Measurements from ENCODE around the gene MRPL50.

Gene MRPL50

DNA sequence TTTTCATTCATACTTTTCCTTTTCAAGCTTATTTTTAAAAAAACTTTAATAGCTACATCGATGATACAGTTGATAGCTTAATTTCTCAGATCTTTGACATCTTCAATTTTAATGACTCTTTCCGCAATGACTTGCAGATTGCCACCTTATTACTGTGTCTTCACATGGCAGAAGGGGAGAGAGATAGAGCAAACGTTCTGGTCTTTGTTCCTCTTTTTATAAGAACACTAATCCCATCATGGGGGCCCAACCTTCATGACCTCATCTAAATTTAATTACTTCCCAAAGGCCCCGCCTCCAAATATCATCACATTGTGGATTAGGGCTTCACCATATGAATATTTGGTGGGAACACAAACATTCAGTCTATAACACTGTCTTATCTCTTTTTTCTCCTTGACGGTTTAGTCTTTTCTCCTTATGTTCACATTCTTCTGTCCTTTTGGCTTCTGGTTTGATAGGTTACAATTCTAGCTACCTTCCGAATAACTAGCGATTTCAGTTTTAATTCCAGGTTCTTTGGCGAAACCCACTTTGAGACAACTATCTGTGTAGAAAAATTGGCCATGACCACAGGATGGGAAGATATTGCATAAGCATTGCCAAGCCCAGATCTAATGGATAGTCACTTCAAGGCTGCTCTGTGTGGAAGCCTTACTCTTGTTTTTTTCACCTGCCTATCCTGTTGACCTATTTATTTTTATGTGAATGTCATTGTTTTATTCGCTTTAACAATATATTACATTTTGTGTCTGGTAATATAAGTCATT lies 5.3 kb upstream of the MRPL50 start:
- Histone ChIP-seq H2AFZ (ENCODE audit: low read depth, low read length, severe bottlenecking) (no peak overlapping the region), H3K9me3 (ENCODE audit: insufficient read depth, low read length) (peaks cover 25% of the 10 kb centered on the region; the same call in 1 of the 2 replicates), H3K4me2 (ENCODE audit: low read depth, low read length, poor library complexity, severe bottlenecking) (no peak overlapping the region), H3K4me3 (ENCODE audit: insufficient read depth, low read length, poor library complexity, severe bottlenecking) (no peak overlapping the region), H3K79me2 (ENCODE audit: insufficient read depth, low read length) (peaks cover 22% of the 10 kb centered on the region), H3K36me3 (ENCODE audit: low read length) (peaks cover 80% of the 10 kb centered on the region), H3K27ac (ENCODE audit: low read depth, low read length) (no peak overlapping the region), H3K9me2 (replicated peaks; ENCODE audit: insufficient read depth, low read length) (no peaks in the 10 kb centered on the region), H4K20me1 (ENCODE audit: low read depth, low read length) (no peaks in the 10 kb centered on the region), H3K27me3 (ENCODE audit: low read length) (no peaks in the 10 kb centered on the region), H3F3A (ENCODE audit: insufficient read depth) (no peaks in the 10 kb centered on the region), H3K9ac (ENCODE audit: low read length) (no peak overlapping the region)
- TF ChIP-seq, protein P1, sequence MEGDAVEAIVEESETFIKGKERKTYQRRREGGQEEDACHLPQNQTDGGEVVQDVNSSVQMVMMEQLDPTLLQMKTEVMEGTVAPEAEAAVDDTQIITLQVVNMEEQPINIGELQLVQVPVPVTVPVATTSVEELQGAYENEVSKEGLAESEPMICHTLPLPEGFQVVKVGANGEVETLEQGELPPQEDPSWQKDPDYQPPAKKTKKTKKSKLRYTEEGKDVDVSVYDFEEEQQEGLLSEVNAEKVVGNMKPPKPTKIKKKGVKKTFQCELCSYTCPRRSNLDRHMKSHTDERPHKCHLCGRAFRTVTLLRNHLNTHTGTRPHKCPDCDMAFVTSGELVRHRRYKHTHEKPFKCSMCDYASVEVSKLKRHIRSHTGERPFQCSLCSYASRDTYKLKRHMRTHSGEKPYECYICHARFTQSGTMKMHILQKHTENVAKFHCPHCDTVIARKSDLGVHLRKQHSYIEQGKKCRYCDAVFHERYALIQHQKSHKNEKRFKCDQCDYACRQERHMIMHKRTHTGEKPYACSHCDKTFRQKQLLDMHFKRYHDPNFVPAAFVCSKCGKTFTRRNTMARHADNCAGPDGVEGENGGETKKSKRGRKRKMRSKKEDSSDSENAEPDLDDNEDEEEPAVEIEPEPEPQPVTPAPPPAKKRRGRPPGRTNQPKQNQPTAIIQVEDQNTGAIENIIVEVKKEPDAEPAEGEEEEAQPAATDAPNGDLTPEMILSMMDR (IDR thresholded peaks at IDR 0.05; ENCODE audit: insufficient read depth, low read length, poor library complexity, severe bottlenecking), result no peak
- no peak for TF ChIP-seq EZH2phosphoT487 (conservative IDR thresholded peaks at IDR 0.05; ENCODE audit: low read length)

DNA sequence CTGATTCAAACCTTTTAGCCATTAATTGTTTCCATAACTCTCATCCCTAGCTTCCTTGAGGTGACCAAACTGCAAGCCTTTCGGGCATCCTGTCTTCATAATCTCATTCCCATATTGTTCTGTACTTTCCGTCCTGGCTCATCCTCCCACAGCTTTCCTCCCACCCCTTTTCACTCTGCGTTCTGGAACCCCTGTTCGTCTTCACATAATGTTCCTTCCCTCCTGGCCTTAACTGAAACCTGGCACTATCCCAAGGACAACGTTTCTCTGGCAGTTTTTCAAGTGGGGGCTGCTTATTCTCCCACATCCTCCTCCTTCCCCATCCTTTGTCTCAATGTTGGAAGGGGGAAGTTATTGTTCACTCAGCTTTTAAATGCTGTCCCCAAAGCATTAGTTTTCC lies 1.7 kb upstream of the MRPL50 start:
- Histone ChIP-seq H3K4me3 (ENCODE audit: insufficient read depth, low read length, poor library complexity, severe bottlenecking) (peak overlapping the region; percentile 93), H4K20me1 (ENCODE audit: low read depth, low read length) (no peaks in the 10 kb centered on the region), H3K79me2 (ENCODE audit: insufficient read depth, low read length) (peaks cover 54% of the 10 kb centered on the region), H3K27ac (ENCODE audit: low read depth, low read length) (no peak overlapping the region), H3K4me2 (ENCODE audit: low read depth, low read length, poor library complexity, severe bottlenecking) (peak overlapping the region; percentile 91), H2AFZ (ENCODE audit: low read depth, low read length, severe bottlenecking) (no peak overlapping the region), H3K9me2 (replicated peaks; ENCODE audit: insufficient read depth, low read length) (no peaks in the 10 kb centered on the region), H3F3A (ENCODE audit: insufficient read depth) (no peaks in the 10 kb centered on the region), H3K9me3 (ENCODE audit: insufficient read depth, low read length) (peaks cover 5% of the 10 kb centered on the region; the same call in 1 of the 2 replicates), H3K9ac (ENCODE audit: low read length) (peak overlapping the region; percentile 73), H3K27me3 (ENCODE audit: low read length) (no peaks in the 10 kb centered on the region), H3K36me3 (ENCODE audit: low read length) (peaks cover 58% of the 10 kb centered on the region)
- TF ChIP-seq, protein P1 (IDR thresholded peaks at IDR 0.05; ENCODE audit: insufficient read depth, low read length, poor library complexity, severe bottlenecking), result no peak
- TF ChIP-seq EZH2phosphoT487 (conservative IDR thresholded peaks at IDR 0.05; ENCODE audit: low read length), result no peak

DNA sequence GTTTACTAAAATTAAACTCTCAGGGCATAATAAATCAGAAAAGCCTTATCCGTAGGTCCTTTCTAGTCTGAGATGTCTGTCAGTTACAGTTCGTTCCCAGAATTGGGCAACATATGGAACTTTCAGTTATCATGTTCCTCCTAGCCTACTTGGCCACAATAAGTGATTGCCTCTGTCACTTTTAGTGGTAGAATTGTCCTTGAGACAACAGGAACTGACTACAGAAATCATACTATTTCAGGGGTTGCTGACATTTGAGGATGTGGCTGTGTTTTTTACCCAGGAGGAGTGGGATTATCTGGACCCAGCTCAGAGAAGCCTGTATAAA lies 1.2 kb upstream of the MRPL50 start:
- Histone ChIP-seq H4K20me1 (ENCODE audit: low read depth, low read length) (no peaks in the 10 kb centered on the region), H3K4me3 (ENCODE audit: insufficient read depth, low read length, poor library complexity, severe bottlenecking) (peak overlapping the region; percentile 93), H3K79me2 (ENCODE audit: insufficient read depth, low read length) (peaks cover 59% of the 10 kb centered on the region), H2AFZ (ENCODE audit: low read depth, low read length, severe bottlenecking) (no peak overlapping the region), H3K4me2 (ENCODE audit: low read depth, low read length, poor library complexity, severe bottlenecking) (peak overlapping the region; percentile 91), H3K9ac (ENCODE audit: low read length) (peak overlapping the region; percentile 73), H3F3A (ENCODE audit: insufficient read depth) (no peaks in the 10 kb centered on the region), H3K9me3 (ENCODE audit: insufficient read depth, low read length) (peaks cover 1% of the 10 kb centered on the region; the same call in 1 of the 2 replicates), H3K36me3 (ENCODE audit: low read length) (peaks cover 58% of the 10 kb centered on the region), H3K9me2 (replicated peaks; ENCODE audit: insufficient read depth, low read length) (no peaks in the 10 kb centered on the region), H3K27me3 (ENCODE audit: low read length) (no peaks in the 10 kb centered on the region), H3K27ac (ENCODE audit: low read depth, low read length) (peak overlapping the region; percentile 43; the same call in 1 of the 2 replicates)
- TF ChIP-seq, protein P1 (IDR thresholded peaks at IDR 0.05; ENCODE audit: insufficient read depth, low read length, poor library complexity, severe bottlenecking), result no peak
- no peak for TF ChIP-seq EZH2phosphoT487 (conservative IDR thresholded peaks at IDR 0.05; ENCODE audit: low read length)

Measured in SU-DHL-6 (cell line).